ENCODE results near the gene DHRS4.
"Not testable (repeated sequence)": the region's sequence is repeated elsewhere in the genome, so short reads cannot be mapped to it uniquely, and the experiment has no call there.

- TF ChIP-seq CTCF, POLR2A, EP300 (IDR thresholded peaks at IDR 0.05): not testable (repeated sequence)
Measured at GRCh38 chr14:23949069-23949468, 4.5 kb upstream of the DHRS4 start.
